ENCODE measurements around the gene PLAAT3.
"Not testable (repeated sequence)": the region's sequence is repeated elsewhere in the genome, so short reads cannot be mapped to it uniquely, and the experiment has no call there.

The PLAAT3 gene

DNA sequence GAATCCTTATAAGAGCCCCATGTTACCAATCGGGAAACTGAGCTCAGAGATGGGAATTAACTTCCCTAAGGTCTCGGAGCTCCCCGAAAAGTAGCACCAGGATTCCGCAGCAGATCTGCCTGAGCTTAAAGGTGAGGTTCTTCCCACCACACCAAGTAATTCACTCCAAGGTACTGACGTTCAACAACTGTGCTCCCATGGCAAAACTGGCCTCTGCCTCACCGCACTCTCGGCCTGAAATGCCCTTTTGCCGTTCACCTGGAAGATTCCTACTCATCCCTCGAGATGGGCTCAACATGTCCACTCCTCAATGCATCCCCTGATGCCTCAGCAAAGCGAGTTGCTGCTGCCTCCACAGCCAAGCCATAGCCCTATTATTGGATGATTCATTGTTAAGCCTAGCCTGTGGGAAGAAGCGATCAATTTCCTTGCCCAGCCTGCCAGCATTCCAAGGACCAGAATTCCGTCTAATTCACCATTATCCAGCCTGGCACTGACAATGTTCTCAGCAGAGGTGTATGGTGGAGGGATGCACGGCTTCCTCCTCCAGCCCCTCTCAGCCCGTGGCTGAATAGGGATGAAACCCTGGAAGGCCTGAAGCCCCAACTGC lies 4.2 kb downstream of the PLAAT3 start:
- in situ Hi-C loops (cut with MboI; ENCODE audit: low sequenced_read_pairs): no loop called here

- in situ Hi-C loops (cut with MboI; ENCODE audit: low sequenced_read_pairs): no loop called here
Observed at GRCh38 chr11:63609536-63609935, 4.7 kb downstream of the PLAAT3 start.

DNA sequence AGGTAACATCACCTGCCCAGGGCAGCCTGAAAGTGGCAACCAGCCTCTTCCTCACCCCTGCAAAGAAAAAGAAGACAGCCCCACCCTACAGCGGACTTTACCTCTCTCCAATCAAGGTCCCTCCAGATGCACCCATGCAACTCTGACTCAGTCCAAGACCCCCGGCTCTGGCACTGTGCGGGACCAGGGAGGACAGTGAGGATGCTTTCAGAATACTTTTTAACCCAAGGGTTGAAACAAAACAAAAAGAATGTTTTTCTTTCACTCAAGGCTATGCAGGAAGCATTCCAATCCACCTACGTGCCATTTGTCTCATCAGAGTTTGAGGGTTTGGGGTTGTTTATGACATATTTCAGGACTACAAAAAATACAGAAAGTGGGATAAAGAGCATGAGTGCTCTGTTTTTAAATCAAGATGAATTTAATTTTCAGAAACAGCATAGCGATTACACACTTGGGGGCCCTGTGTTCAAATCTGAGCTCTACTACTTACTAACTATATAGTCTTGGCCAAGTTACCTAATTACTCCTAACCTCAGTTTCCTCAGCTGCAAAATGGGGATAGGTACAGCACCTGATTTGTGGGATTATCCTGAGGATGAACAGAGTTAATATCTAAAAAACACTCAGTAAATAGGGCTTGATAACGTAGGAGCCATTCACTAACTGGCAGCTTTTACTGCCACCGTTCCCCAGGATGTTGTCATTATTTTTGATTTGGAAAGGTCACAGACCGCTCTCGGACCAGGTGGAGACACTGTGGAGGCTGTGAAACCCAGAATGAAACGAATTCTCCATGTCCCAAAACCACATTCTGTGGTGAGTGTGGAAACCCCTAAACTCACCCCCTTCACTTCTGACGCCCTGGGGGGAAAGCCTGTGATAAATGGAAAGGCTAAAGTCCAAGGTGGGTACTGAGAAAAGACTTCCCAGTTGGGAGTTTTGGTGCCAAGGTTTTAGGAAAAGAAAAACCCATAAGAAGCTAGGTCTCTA lies 5.6 kb downstream of the PLAAT3 start:
- in situ Hi-C loops (cut with MboI; ENCODE audit: low sequenced_read_pairs): no loop called here

- in situ Hi-C loops (cut with MboI; ENCODE audit: low sequenced_read_pairs): no loop called here
Observed at GRCh38 chr11:63603180-63603518, 11.1 kb downstream of the PLAAT3 start.

- in situ Hi-C loops (cut with MboI; ENCODE audit: low sequenced_read_pairs): not testable (repeated sequence)
Observed at GRCh38 chr11:63602290-63603179, 11.7 kb downstream of the PLAAT3 start.

DNA sequence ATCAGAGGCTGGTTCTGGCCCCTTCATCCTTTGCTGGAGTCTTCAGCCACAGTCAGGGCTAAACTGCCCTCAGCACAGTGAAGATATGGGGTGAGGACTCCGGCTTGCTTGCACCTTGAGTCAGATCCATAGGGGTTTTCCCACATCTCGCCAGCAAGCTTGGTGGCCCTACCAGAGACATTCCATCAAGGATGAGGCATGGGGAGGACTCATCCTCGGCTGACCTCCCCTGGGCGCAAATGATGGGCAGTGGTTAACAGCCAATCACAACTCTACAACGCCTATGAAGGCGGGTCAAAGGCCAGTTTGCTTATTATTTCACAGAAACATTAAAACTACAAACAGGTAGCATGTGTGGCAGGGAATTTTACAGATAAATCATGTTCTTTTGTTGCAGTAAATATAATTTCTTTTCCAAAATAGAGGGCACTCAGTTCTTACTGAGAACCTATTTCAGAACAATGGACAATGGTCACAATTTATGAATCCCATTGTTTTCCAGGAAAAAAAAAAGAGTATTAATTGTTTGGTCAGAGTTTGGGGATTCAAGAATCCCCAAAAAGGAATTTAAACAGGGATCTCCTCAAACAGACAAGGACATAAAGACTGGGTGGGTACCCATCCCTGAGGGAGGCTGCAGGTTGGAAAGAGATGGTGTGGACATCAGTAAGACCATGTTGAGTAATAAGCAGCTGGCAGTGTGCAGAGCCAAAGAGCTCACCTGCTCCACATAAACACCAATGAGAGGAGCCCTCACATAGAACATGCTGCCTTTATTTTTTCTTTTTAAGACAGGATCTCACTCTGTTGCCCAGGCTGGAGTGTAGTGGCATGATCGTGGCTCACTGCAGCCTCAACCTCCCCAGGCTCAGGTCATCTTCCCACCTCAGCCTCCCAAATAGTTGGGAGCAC lies 14.8 kb downstream of the PLAAT3 start:
- in situ Hi-C loops (cut with MboI; ENCODE audit: low sequenced_read_pairs): no loop called here

DNA sequence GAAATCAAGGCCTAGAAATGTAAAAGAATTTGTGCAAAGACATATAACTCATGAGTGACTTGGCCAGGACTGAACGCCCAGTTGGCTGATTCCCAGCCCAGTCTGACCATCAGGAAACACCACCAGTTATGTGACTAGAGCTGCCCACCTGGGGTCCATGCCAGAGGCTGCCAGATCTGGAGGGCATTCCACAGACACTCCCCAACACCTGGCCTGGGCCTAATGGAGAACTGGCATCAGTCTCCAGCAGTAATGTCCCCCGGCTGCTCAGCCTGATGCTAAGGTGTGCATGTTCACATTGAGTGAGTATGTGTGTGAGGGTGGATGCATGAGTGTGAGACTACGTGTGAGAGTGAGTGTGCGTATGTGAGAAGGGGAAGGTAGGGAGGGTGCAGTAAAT lies 15.7 kb downstream of the PLAAT3 start:
- in situ Hi-C loops (cut with MboI; ENCODE audit: low sequenced_read_pairs): no loop called here

- in situ Hi-C loops (cut with MboI; ENCODE audit: low sequenced_read_pairs): no loop called here
Observed at GRCh38 chr11:63595296-63595695, 18.9 kb downstream of the PLAAT3 start.

- in situ Hi-C loops (cut with MboI; ENCODE audit: low sequenced_read_pairs): no loop called here
Observed at GRCh38 chr11:63592975-63593395, 21.2 kb downstream of the PLAAT3 start.

- in situ Hi-C loops (cut with MboI; ENCODE audit: low sequenced_read_pairs): no loop called here
Observed at GRCh38 chr11:63590024-63590788, 24.0 kb downstream of the PLAAT3 start.

DNA sequence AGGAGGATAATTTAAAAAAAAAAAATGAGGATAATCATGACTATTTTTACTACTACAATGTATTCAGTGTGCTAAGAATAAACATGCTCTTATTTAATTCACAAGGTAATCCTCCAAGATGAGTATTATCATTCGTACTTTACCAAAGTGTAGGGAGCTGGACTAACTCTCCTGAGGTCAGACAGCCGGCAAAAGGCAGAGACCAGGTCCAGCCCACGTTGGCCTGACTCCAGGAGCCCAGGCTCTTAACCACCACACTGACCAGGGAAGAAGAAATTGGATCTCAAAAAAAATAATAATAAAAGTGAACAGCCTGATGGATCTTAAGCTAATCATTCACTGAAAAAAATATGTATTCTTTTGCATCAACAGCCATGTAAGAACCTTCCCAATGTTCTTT lies 25.2 kb downstream of the PLAAT3 start:
- in situ Hi-C loops (cut with MboI; ENCODE audit: low sequenced_read_pairs): no loop called here

DNA sequence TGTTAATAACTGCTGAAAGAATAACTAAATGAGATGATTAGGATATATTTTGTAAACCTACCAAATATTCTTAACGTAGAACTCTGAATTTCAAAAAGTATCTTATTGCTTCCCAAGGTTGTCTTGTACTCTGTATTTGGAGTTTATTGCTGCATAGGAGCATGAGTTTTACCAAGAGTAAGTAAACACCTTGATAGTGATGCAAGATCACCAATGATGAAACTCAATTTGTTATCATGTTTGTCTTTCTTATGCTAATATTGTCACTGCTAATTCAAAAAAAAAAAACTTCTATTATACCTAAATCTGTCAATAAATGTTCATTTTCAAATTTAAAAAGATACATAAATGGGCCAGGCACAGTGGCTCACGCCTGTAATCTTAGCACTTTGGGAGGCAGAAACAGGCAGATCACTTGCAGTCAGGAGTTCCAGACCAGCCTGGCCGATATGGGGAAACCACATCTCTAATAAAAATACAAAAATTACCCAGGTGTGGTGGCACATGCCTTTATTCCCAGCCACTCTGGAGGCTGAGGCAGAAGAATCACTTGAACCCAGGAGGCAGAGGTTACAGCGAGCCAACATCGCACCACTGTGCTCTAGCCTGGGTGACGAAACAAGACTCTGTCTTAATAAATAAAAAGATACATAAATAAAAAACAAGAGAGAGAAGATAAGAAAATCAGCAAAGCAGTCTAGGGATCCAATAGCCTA lies 27.6 kb downstream of the PLAAT3 start:
- in situ Hi-C loops (cut with MboI; ENCODE audit: low sequenced_read_pairs): no loop called here

- in situ Hi-C loops (cut with MboI; ENCODE audit: low sequenced_read_pairs): no loop called here
Observed at GRCh38 chr11:63583357-63583677, 30.9 kb downstream of the PLAAT3 start.

- in situ Hi-C loops (cut with MboI; ENCODE audit: low sequenced_read_pairs): not testable (repeated sequence)
Observed at GRCh38 chr11:63581224-63581623, 33.0 kb downstream of the PLAAT3 start.

DNA sequence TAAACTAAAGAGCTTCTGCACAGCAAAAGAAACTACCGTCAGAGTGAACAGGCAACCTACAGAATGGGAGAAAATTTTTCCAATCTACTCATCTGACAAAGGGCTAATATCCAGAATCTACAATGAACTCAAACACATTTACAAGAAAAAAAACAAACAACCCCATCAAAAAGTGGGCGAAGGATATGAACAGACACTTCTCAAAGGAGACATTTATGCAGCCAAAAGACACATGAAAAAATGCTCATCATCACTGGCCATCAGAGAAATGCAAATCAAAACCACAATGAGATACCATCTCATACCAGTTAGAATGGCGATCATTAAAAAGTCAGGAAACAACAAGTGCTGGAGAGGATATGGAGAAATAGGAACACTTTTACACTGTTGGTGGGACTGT lies 35.4 kb downstream of the PLAAT3 start:
- in situ Hi-C loops (cut with MboI; ENCODE audit: low sequenced_read_pairs): not testable (repeated sequence)

DNA sequence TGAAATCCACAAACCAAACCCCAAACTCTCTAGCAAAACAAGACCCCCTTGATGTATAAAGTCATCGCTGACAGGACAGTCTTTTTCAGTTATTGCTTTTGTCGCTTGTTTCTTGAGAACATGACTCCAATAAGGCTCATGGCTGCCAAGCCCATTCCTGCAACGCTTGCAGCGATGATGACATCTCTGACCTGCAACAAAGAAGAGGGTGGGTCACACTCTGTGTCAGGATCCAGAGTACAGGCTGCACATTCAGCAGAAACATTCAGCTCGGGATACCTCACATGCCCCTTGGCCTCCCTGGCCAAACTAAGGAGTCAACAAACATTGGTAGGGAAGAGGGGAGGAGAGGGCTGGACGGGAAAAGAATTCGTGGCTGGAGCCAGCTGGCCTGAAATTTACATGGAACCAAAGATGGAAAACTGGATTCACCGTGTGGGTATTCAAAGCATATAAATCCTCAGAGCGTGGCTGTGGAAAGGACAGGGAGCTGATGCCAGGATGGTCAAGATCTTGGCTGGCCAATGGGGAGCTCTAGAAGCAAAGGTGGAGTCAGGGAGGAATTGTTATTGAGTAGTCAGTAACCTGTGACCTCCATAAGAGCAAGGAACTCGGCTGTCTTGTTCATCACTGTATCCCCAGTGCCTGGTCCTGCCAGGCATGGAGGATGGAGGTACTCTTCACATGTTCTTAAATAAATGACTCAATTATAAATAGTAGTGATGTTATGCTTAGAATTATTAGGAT lies 39.2 kb downstream of the PLAAT3 start:
- in situ Hi-C loops (cut with MboI; ENCODE audit: low sequenced_read_pairs): no loop called here

- in situ Hi-C loops (cut with MboI; ENCODE audit: low sequenced_read_pairs): no loop called here
Observed at GRCh38 chr11:63573881-63574855, 40.1 kb downstream of the PLAAT3 start.

All from HL-60/S4 treated with retinoic acid at 250 ng/mL for 4 days and 3 days (cell line).